Measurements from ENCODE around the gene EVI5L. TPM values are rescaled to one million over a fixed set of nuclear protein-coding genes. Genes with fewer than 3 reads are reported as not detected.

Gene EVI5L
- total RNA-seq, 1 donor from 2014 or later: 15.5 TPM

DNA sequence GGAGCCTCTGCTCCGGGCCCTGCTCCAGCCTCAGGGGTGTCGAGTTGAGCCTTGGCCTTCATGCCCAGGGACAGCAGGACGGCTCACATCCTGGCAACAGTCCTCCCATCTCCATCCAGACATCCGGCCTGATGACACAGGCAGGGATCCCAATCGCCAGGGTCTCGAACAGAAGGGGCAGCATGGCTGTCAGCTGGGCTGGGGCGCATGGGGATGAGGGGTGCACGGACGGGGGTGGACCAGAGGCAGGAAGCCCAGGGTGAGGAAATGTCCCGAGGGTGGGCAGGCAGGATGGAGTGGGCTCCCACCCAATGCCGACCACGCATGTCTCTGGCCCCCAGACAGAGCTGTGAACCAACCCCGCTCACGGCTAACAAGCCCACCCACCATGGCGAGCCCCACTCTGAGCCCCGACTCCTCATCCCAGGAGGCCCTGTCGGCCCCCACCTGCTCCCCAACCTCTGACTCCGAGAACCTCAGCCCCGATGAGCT lies 16.2 kb downstream of the EVI5L start:
- TF ChIP-seq, protein P1, sequence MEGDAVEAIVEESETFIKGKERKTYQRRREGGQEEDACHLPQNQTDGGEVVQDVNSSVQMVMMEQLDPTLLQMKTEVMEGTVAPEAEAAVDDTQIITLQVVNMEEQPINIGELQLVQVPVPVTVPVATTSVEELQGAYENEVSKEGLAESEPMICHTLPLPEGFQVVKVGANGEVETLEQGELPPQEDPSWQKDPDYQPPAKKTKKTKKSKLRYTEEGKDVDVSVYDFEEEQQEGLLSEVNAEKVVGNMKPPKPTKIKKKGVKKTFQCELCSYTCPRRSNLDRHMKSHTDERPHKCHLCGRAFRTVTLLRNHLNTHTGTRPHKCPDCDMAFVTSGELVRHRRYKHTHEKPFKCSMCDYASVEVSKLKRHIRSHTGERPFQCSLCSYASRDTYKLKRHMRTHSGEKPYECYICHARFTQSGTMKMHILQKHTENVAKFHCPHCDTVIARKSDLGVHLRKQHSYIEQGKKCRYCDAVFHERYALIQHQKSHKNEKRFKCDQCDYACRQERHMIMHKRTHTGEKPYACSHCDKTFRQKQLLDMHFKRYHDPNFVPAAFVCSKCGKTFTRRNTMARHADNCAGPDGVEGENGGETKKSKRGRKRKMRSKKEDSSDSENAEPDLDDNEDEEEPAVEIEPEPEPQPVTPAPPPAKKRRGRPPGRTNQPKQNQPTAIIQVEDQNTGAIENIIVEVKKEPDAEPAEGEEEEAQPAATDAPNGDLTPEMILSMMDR (IDR thresholded peaks at IDR 0.05): no peak
- ATAC-seq (no peak), DNase-seq (no peak)
- Histone ChIP-seq H3K9me3 (no peaks in the 10 kb centered on the region), H3K27ac (no peak overlapping the region), H3K4me1 (no peaks in the 10 kb centered on the region), H3K4me3 (no peak overlapping the region), H3K27me3 (no peaks in the 10 kb centered on the region), H3K36me3 (no peaks in the 10 kb centered on the region)
- intact Hi-C loops (cut with DNase I): no loop called here

DNA sequence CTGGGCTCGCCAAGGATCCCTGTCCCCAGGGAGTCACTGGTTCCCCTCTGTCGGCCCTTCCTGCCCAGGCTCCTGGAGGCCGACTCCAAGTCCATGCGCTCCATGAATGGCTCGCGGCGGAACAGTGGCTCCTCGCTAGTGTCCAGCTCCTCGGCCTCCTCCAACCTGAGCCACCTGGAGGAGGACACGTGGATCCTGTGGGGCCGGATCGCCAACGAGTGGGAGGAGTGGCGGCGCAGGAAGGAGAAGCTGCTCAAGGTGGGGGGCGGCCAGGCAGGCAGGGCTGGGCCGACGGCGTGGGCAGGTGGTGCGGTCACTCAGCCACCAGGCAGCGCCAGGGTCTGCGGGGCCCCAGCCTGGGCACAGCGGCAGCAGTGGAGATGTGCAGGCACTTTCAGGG lies 17.6 kb downstream of the EVI5L start:
- TF ChIP-seq, protein P1 (IDR thresholded peaks at IDR 0.05): no peak
- H3K36me3 ChIP-seq: no peaks in the 10 kb centered on the region
- no peak overlapping the region for H3K27ac ChIP-seq
- no peak overlapping the region for H3K4me3 ChIP-seq
- H3K27me3 ChIP-seq: no peaks in the 10 kb centered on the region
- intact Hi-C loops (cut with DNase I): no loop called here
- no peaks in the 10 kb centered on the region for H3K9me3 ChIP-seq
- ATAC-seq (no peak), DNase-seq (no peak)
- H3K4me1 ChIP-seq: no peaks in the 10 kb centered on the region

DNA sequence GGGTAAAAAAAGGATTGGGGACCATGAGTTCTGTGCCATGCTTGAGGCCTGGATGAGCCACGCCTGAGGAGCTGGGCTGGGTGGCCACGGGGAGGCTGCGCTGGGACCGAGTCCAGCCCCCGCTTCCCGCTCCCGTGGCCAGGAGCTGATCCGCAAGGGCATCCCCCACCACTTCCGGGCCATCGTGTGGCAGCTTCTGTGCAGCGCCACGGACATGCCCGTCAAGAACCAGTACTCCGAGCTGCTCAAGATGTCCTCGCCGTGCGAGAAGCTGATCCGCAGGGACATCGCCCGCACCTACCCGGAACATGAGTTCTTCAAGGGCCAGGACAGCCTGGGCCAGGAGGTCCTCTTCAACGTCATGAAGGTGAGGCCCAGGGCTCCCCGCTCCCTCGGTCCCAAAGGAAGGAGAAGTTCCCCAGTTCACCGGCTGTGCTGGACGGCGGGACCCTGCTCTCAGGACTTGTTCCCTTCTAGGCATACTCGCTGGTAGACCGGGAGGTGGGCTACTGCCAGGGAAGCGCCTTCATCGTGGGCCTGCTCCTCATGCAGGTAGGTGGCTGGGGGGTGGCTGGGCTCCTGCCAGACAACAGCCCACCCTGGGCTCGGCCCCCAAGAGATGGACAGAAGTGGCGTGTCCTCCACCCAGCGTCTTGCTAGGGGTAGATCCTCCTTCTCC lies 18.9 kb downstream of the EVI5L start:
- Histone ChIP-seq H3K27ac (no peak overlapping the region), H3K4me1 (no peaks in the 10 kb centered on the region), H3K9me3 (no peaks in the 10 kb centered on the region), H3K36me3 (no peaks in the 10 kb centered on the region), H3K4me3 (no peak overlapping the region), H3K27me3 (no peaks in the 10 kb centered on the region)
- ATAC-seq (no peak), DNase-seq (no peak)
- intact Hi-C loops (cut with DNase I): no loop called here
- TF ChIP-seq, protein P1 (IDR thresholded peaks at IDR 0.05): no peak

DNA sequence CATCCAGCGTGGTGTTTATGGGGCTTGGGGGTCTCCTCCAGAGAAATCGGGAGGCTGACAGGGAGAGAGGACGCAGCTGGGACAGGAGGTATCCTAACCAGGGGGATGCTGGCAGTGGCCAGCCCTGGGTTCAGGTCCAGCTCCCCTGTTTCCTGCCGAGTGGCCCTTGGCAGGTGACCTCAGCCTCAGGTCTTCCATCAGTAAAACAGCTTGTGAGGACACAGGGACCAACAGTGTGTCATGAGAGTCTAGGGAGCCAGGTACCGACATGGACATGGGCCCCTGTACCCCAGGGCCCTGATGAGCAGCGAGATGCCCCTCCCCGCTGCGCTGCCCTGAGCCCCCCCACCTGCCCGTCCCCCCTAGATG lies 19.6 kb downstream of the EVI5L start:
- intact Hi-C loops (cut with DNase I): no loop called here
- no peak for DNase-seq
- Histone ChIP-seq H3K4me1 (no peaks in the 10 kb centered on the region), H3K27ac (no peak overlapping the region), H3K36me3 (no peaks in the 10 kb centered on the region), H3K9me3 (no peaks in the 10 kb centered on the region), H3K4me3 (no peak overlapping the region), H3K27me3 (no peaks in the 10 kb centered on the region)
- ATAC-seq: no peak
- TF ChIP-seq, protein P1 (IDR thresholded peaks at IDR 0.05): no peak

DNA sequence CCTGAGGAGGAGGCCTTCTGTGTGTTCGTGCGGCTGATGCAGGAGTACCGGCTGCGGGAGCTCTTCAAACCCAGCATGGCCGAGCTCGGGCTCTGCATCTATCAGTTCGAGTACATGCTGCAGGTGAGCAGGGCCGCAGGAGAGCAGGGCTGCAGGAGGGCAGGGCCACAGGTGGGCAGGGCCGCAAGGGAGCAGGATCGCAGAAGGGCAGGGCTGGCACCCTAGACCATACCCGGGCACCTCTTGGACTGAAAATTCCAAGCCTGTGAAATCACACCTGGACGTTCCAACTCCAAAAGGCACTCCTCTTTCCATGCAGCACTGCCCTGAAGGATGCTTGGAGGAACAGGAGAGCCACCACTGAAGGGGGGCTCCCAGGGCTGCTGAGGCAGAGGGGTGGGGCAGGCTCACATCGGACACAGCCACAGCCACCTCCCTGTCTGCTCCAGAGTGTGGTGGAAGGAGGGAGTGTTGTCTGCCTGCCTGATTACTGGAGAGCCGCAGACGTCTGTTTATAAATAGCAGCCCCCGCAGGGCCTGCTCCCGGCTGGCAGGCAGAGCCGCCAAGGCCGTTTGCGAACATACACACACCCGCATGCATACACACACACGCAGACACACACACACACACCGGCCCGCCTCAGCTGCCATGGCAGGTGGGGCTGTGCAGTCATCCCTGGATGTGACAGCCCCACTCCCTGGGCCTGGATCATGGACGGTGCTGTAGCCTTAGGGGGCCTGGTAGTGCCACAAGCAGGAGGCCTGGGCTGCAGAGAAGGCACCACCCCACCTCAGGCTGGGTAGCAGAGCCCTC lies 20.2 kb downstream of the EVI5L start:
- Histone ChIP-seq H3K4me1 (no peaks in the 10 kb centered on the region), H3K4me3 (no peak overlapping the region), H3K27me3 (no peaks in the 10 kb centered on the region), H3K9me3 (no peaks in the 10 kb centered on the region), H3K27ac (no peak overlapping the region), H3K36me3 (no peaks in the 10 kb centered on the region)
- ATAC-seq (peak; percentile 76), DNase-seq (no peak)
- intact Hi-C loops (cut with DNase I): no loop called here
- TF ChIP-seq, protein P1 (IDR thresholded peaks at IDR 0.05): no peak
